Tibial artery (tissue), 4 donors: Measurements from ENCODE around the gene DPP7.

Source experiments
- DNase-seq, 2 donors: peaks; one replicate each; pipeline ENCODE4 v3.0.0-alpha.2; 2019
- H3K27ac ChIP-seq, 2 donors: fragments of 200-600 bp; sonication (generic) in 1 of 2; 1 replicate in 1 of 2; 2 replicates in 1 of 2; pipeline ENCODE4 v1.5.1; 2018 to 2019; ENCODE audit warnings: mild to moderate bottlenecking in 1 of 2
- H3K27me3 ChIP-seq, 2 donors: fragments of 200-600 bp; sonication (generic) in 1 of 2; one replicate each; pipeline versions ENCODE4 v1.5.1 to v1.6.0; 2016 to 2019
- H3K36me3 ChIP-seq, 3 donors: fragments of 200-600 bp; sonication (generic) in 2 of 3; one replicate each; pipeline ENCODE4 v1.5.1; 2016 to 2019; ENCODE audit warnings: mild to moderate bottlenecking in 2 of 3
- H3K4me1 ChIP-seq, 4 donors: fragments of 200-600 bp; sonication (generic) in 2 of 4; 1 replicate in 3 of 4; 2 replicates in 1 of 4; pipeline ENCODE4 v1.5.1; 2016 to 2019
- H3K4me3 ChIP-seq, 2 donors: fragments of 200-600 bp; sonication (generic) in 1 of 2; 1 replicate in 1 of 2; 2 replicates in 1 of 2; pipeline ENCODE4 v1.5.1; 2018 to 2019; ENCODE audit warnings: mild to moderate bottlenecking in 2 of 2
- H3K9me3 ChIP-seq, 3 donors: fragments of 200-600 bp; sonication (generic) in 1 of 3; one replicate each; pipeline ENCODE4 v1.5.1; 2016 to 2019
- CTCF ChIP-seq, 2 experiments: fragments of 200-600 bp in 1 of 2; fragments of 450-650 bp in 1 of 2; IDR thresholded peaks; one replicate each; pipeline ENCODE4 v1.5.1; 2017 to 2019; ENCODE audit warnings: antibody characterized with exemption in 2 of 2, mild to moderate bottlenecking in 1 of 2, moderate library complexity in 1 of 2
- intact Hi-C: fragments of 100-400 bp; cut with DNase I; formaldehyde crosslinking; loops from one replicate; pipeline ENCODE4 v1.15.0; 2023; ENCODE audit warnings: low total_unique reads

Gene DPP7

GRCh38 chr9:137084526-137084925 is 30.0 kb downstream of the DPP7 start:
- Histone ChIP-seq H3K9me3 (no peaks in the 10 kb centered on the region), H3K36me3 (peaks cover 0 to 43% (median 19%) of the 10 kb centered on the region in 3 donors), H3K4me1 (peaks cover 0 to 39% (median 14%) of the 10 kb centered on the region in 4 donors), H3K27ac (no peak overlapping the region), H3K4me3 (no peak overlapping the region), H3K27me3 (peaks cover 0 to 13% of the 10 kb centered on the region in 2 donors)
- intact Hi-C loops = no loop called here
- no peak for DNase-seq
- TF ChIP-seq CTCF (IDR thresholded peaks at IDR 0.05) = no peak

- peak; percentile 80 to 84 for DNase-seq
- no peak for TF ChIP-seq CTCF (IDR thresholded peaks at IDR 0.05)
- peaks cover 0 to 39% (median 22%) of the 10 kb centered on the region in 4 donors for H3K4me1 ChIP-seq
- H3K27me3 ChIP-seq = peaks cover 0 to 24% of the 10 kb centered on the region in 2 donors
- H3K9me3 ChIP-seq = no peaks in the 10 kb centered on the region
- intact Hi-C loops = no loop called here
- peaks cover 0 to 46% (median 28%) of the 10 kb centered on the region in 3 donors for H3K36me3 ChIP-seq
- H3K4me3 ChIP-seq = no peak overlapping the region
- H3K27ac ChIP-seq = peak overlapping the region; percentile 9 to 58
Observed at GRCh38 chr9:137083394-137084004, 31.0 kb downstream of the DPP7 start.

GRCh38 chr9:137082925-137083290 is 31.6 kb downstream of the DPP7 start:
- Histone ChIP-seq H3K4me3 (no peak overlapping the region), H3K36me3 (peaks cover 0 to 46% (median 28%) of the 10 kb centered on the region in 3 donors), H3K9me3 (no peaks in the 10 kb centered on the region), H3K27ac (peak overlapping the region; percentile 9 to 58), H3K27me3 (peaks cover 0 to 30% of the 10 kb centered on the region in 2 donors), H3K4me1 (peaks cover 4 to 39% (median 26%) of the 10 kb centered on the region in 4 donors)
- no peak for DNase-seq
- no peak for TF ChIP-seq CTCF (IDR thresholded peaks at IDR 0.05)
- intact Hi-C loops = no loop called here

- Histone ChIP-seq H3K27ac (peak overlapping the region in 1 of 2 donors; percentile 58), H3K27me3 (peaks cover 0 to 33% of the 10 kb centered on the region in 2 donors), H3K9me3 (no peaks in the 10 kb centered on the region), H3K36me3 (peaks cover 0 to 46% (median 28%) of the 10 kb centered on the region in 3 donors), H3K4me1 (peaks cover 4 to 39% (median 28%) of the 10 kb centered on the region in 4 donors), H3K4me3 (no peak overlapping the region)
- intact Hi-C loops = no loop called here
- DNase-seq = no peak
- TF ChIP-seq CTCF (IDR thresholded peaks at IDR 0.05) = no peak
Observed at GRCh38 chr9:137082222-137082924, 32.2 kb downstream of the DPP7 start.

GRCh38 chr9:137080260-137081122 is 34.0 kb downstream of the DPP7 start:
- intact Hi-C loops = no loop called here
- no peaks in the 10 kb centered on the region for H3K9me3 ChIP-seq
- no peak for TF ChIP-seq CTCF (IDR thresholded peaks at IDR 0.05)
- peaks cover 0 to 46% (median 28%) of the 10 kb centered on the region in 3 donors for H3K36me3 ChIP-seq
- DNase-seq = no peak
- H3K27me3 ChIP-seq = peaks cover 0 to 33% of the 10 kb centered on the region in 2 donors
- no peak overlapping the region for H3K27ac ChIP-seq
- H3K4me1 ChIP-seq = peaks cover 4 to 36% (median 25%) of the 10 kb centered on the region in 4 donors
- H3K4me3 ChIP-seq = no peak overlapping the region
